Fibroblast of upper back skin (primary cell): Measurements from ENCODE around the gene TTYH1.

Experiments used
- DNase-seq: peaks from one replicate; pipeline ENCODE4 v3.0.0-alpha.2; 2013

The TTYH1 gene

GRCh38 chr19:54485851-54486250 is 70.6 kb downstream of the TTYH1 start:
- no peak for DNase-seq
